Suppressor macrophage (primary cell): ENCODE results near the gene RASA3.
A peak's percentile ranks its signal among the peaks of the same experiment; 100 is the strongest.
"Not testable (repeated sequence)": the region's sequence is repeated elsewhere in the genome, so short reads cannot be mapped to it uniquely, and the experiment has no call there.

ENCODE experiments used
- DNase-seq, 4 experiments: peaks; one replicate each; pipeline ENCODE4 v3.0.0-alpha.2; 2020 to 2022

RASA3 gene

DNA sequence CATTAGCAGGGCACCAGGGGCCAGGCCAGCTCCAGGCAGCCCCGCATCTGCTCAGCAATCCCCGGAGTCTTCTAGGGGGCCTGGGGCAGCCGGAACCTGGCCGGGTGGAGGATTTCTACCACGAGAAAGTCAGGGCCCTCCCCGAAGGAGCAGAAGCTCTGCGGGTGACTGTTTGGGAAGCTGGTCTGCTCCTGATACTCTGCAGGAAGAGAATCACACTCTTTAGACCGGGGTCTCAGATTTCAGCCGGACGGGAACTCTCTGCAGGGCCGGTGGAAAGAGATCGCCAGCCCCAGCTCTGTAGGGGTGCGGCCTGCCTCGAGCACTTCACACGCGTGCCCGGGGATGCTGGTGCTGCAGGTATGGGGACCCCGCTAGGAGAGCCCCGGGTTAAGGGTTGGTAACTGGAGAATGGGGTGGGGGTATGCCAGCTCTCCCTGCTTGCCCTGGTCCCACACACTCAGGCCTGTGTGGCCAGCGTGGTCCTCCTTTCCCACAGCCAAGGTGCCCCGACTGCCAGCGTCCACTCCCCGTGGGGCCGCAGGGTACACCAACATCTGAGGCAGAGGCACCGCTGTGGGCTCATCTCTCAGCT is 20.1 kb downstream of the RASA3 start:
- DNase-seq, result no peak

DNA sequence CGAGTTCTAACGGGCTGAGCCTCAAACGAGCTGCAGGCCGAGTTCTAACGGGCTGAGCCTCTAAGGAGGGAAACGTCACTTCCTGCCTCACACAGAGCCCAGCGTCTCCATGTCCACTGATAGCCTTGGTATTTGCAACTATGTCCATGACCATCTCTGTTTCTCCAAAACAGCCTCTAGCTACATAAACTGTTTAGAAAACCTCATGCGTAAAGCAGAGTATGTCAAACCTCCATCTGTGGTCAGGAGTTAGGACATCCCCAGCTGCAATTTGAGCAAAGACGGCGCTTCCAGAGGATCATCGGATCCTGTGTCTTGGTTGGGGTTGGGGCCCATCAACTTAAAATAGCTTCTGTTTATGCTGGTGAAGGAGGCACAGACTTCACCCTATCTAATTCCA is 20.8 kb downstream of the RASA3 start:
- DNase-seq, result peak in 3 of 4 experiments; percentile 41 to 52 (median 48)

DNA sequence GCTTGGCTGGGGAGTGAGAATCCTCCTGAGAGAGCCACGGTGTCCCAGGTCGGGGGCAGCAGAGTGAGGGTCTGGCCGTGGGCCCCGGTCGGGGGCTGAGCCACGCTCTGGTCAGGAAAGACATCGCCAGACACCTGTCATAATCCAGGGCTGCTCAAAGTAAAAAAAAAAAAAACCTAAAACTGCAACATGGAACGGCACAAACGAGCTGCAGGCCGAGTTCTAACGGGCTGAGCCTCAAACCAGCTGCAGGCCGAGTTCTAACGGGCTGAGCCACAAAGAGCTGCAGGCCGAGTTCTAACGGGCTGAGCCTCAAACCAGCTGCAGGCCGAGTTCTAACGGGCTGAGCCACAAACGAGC is 21.6 kb downstream of the RASA3 start:
- DNase-seq, result not testable (repeated sequence)

DNA sequence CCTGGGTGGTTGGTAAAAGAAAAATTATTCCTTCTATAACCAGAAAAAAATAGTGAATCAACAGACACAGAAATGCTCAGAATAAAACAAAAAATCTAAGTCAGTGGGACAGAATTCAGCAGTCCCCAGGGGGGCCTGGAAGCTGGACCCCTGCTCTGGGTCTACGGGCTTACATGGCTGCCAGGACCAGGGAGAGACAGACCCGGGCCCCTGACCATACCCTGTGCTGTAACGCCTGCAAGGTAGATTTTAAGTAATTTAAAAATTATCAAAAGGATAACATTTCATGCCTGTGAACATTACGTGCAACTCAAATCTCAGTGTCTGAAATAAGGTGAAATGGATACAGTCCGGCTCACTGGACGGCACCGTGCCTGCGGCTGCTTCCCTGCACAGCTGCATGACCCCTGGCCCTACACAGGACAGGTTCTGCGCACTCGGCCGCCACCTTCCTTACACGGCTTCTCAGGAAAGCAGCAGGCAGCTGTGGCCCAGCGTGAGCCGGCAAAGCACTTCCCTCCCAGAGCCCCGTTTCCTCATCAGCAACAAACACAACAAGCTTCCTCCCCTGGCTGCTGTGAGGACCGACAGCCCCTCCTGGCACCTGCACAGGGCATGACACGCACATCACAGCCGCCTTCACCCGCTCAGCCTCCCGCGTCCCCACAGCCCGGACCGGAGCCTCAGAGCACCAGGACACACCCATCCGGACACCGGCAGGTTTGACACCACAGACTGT is 22.2 kb downstream of the RASA3 start:
- DNase-seq, result peak; percentile 82 to 88 (median 87)

DNA sequence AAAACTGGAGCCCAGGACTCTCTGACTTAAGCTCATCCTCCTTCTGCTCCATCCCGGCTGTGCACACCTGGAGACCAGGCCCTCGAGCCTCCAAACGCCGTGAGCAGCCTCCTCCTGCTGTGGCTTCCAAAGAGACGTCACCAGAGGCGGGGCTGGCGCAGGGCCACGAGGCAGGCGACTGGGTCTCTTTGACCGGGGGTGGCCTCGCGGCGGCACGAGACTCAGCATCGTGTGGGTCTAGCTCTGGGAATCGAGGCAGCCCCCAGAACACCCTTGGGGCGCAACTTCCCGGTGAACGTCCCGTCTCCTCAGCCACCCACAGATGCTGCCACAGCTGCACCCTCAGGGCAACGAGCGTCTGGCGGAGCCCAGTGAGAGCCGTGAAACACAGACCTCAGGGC is 22.8 kb downstream of the RASA3 start:
- DNase-seq, result no peak

- DNase-seq, result no peak
Observed at GRCh38 chr13:114108894-114109293, 23.5 kb downstream of the RASA3 start.

GRCh38 chr13:114108141-114108761 is 24.2 kb downstream of the RASA3 start:
- no peak for DNase-seq

- DNase-seq, result no peak
Observed at GRCh38 chr13:114107686-114108081, 24.7 kb downstream of the RASA3 start.

- no peak for DNase-seq
Observed at GRCh38 chr13:114106991-114107685, 25.3 kb downstream of the RASA3 start.

DNA sequence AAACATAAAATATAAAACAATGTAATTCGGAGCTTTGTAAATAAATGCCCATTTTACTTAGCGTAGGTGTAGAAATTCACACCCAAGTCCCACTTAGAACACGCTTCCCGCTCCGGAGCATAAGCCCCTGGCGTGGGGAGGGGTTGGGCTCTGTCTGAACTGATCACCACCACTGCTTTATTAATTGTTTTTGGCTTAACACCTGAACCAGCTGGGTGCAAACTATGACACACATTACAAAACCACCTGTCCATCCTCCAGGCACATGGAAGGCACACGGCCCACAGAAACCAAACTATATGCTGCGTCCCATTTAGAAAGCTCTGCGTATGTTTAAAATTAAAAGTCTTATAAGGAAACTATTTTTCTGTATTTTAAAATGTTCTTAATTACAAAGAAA is 25.9 kb downstream of the RASA3 start:
- DNase-seq, result no peak

- no peak for DNase-seq
Observed at GRCh38 chr13:114105521-114106225, 26.8 kb downstream of the RASA3 start.

- no peak for DNase-seq
Observed at GRCh38 chr13:114104655-114105520, 27.5 kb downstream of the RASA3 start.

GRCh38 chr13:114103801-114104654 is 28.4 kb downstream of the RASA3 start:
- no peak for DNase-seq

DNA sequence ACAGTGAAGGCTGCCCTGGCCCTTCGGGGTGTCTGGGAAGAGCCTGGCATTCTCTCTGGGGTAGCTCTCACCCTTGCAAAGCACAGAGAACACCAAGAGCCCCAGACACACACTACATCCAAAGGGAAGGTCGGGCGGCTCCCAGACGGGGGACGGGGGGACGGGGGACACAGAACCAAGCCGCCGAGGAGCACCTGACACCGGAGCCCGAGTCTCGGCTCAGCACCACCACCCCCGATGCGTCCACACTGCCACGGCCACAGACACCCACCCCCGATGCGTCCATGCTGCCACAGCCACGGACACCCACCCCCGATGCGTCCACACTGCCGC is 29.2 kb downstream of the RASA3 start:
- DNase-seq, result not testable (repeated sequence)

GRCh38 chr13:114102521-114103288 is 29.7 kb downstream of the RASA3 start:
- no peak for DNase-seq

DNA sequence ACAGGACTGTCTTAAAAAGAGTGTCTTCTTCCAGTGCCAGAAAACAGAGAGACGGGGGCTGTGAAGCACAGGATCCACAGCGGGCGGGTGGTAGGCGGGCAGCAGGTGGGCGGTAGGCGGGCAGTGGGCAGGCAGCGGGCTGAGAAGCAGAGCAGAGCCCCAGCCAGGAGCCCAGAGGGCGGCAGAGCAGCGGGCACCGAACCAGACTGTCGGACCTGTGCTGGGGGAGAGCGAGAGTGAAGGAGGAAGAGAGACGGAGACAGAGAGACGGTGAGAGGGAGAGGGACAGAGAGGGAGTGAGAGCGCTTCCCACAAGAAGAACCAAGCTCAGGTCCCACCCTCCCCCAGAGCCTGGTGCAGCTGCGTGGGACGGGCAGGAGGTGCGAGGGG is 30.3 kb downstream of the RASA3 start:
- DNase-seq, result no peak

- DNase-seq, result no peak
Observed at GRCh38 chr13:114101358-114102130, 30.9 kb downstream of the RASA3 start.

- no peak for DNase-seq
Observed at GRCh38 chr13:114100446-114101357, 31.7 kb downstream of the RASA3 start.
